Measurements from ENCODE around the gene NRXN2. TPM values are rescaled to one million over a fixed set of nuclear protein-coding genes. Genes with fewer than 3 reads are reported as not detected.

Gene NRXN2
- total RNA-seq, 1 donor from 2014 or later, result 2.2 TPM

- Histone ChIP-seq H3K4me1 (no peaks in the 10 kb centered on the region), H3K27ac (no peak overlapping the region), H3K79me2 (ENCODE audit: low read depth) (no peaks in the 10 kb centered on the region), H3F3A (ENCODE audit: low read depth) (no peaks in the 10 kb centered on the region), H4K20me1 (ENCODE audit: low read depth) (no peaks in the 10 kb centered on the region), H3K27me3 (no peaks in the 10 kb centered on the region), H3K4me2 (no peak overlapping the region), H3K4me3 (no peak overlapping the region), H3K9ac (no peak overlapping the region), H2AFZ (replicated peaks) (no peak overlapping the region), H3K36me3 (no peaks in the 10 kb centered on the region), H3K9me3 (ENCODE audit: low read depth) (no peaks in the 10 kb centered on the region)
- no peak overlapping the region for H3K4me3 Mint-ChIP-seq
- no peaks in the 10 kb centered on the region for H3K9me3 Mint-ChIP-seq
- no peak overlapping the region for H3K27ac Mint-ChIP-seq
- H3K27me3 Mint-ChIP-seq (ENCODE audit: insufficient read depth, low read depth), result peaks cover 4% of the 10 kb centered on the region
- no peak for DNase-seq (ENCODE audit: low spot score)
- no peaks in the 10 kb centered on the region for H3K4me1 Mint-ChIP-seq
- TF ChIP-seq EZH2 (IDR thresholded peaks at IDR 0.05) (no peak), CTCF (IDR thresholded peaks at IDR 0.05) (no peak), EZH2phosphoT487 (IDR thresholded peaks at IDR 0.05) (no peak)
- no peaks in the 10 kb centered on the region for H3K36me3 Mint-ChIP-seq
These were observed 128.6 kb downstream of the NRXN2 start for GRCh38 chr11:64594159-64594939.

GRCh38 chr11:64593156-64594105 lies 129.6 kb downstream of the NRXN2 start:
- Mint-ChIP-seq H3K4me3 (no peak overlapping the region), H3K27me3 (ENCODE audit: insufficient read depth, low read depth) (peaks cover 4% of the 10 kb centered on the region), H3K9me3 (peaks cover 3% of the 10 kb centered on the region), H3K36me3 (no peaks in the 10 kb centered on the region), H3K4me1 (no peaks in the 10 kb centered on the region), H3K27ac (no peak overlapping the region)
- H2AFZ ChIP-seq (replicated peaks), result no peak overlapping the region
- TF ChIP-seq CTCF (IDR thresholded peaks at IDR 0.05) (no peak), EZH2phosphoT487 (IDR thresholded peaks at IDR 0.05) (no peak), EZH2 (IDR thresholded peaks at IDR 0.05) (no peak)
- H3K27me3 ChIP-seq, result no peaks in the 10 kb centered on the region
- no peak overlapping the region for H3K27ac ChIP-seq
- no peak for DNase-seq (ENCODE audit: low spot score)
- H3F3A ChIP-seq (ENCODE audit: low read depth), result no peaks in the 10 kb centered on the region
- no peaks in the 10 kb centered on the region for H3K79me2 ChIP-seq (ENCODE audit: low read depth)
- H4K20me1 ChIP-seq (ENCODE audit: low read depth), result no peaks in the 10 kb centered on the region
- no peaks in the 10 kb centered on the region for H3K36me3 ChIP-seq
- no peaks in the 10 kb centered on the region for H3K9me3 ChIP-seq (ENCODE audit: low read depth)
- no peak overlapping the region for H3K4me2 ChIP-seq
- no peak overlapping the region for H3K9ac ChIP-seq
- no peak overlapping the region for H3K4me3 ChIP-seq
- H3K4me1 ChIP-seq, result no peaks in the 10 kb centered on the region

- H3K9me3 ChIP-seq (ENCODE audit: low read depth), result no peaks in the 10 kb centered on the region
- TF ChIP-seq EZH2 (IDR thresholded peaks at IDR 0.05) (no peak), EZH2phosphoT487 (IDR thresholded peaks at IDR 0.05) (no peak), CTCF (IDR thresholded peaks at IDR 0.05) (no peak)
- H3K9ac ChIP-seq, result no peak overlapping the region
- peaks cover 4% of the 10 kb centered on the region for H3K27me3 Mint-ChIP-seq (ENCODE audit: insufficient read depth, low read depth)
- H3K4me3 Mint-ChIP-seq, result no peak overlapping the region
- H3K36me3 Mint-ChIP-seq, result no peaks in the 10 kb centered on the region
- H4K20me1 ChIP-seq (ENCODE audit: low read depth), result no peaks in the 10 kb centered on the region
- H3K4me1 ChIP-seq, result no peaks in the 10 kb centered on the region
- H3K27ac ChIP-seq, result no peak overlapping the region
- H3K9me3 Mint-ChIP-seq, result peaks cover 8% of the 10 kb centered on the region
- no peaks in the 10 kb centered on the region for H3F3A ChIP-seq (ENCODE audit: low read depth)
- H2AFZ ChIP-seq (replicated peaks), result no peak overlapping the region
- DNase-seq (ENCODE audit: low spot score), result no peak
- no peak overlapping the region for H3K27ac Mint-ChIP-seq
- H3K4me2 ChIP-seq, result no peak overlapping the region
- no peaks in the 10 kb centered on the region for H3K79me2 ChIP-seq (ENCODE audit: low read depth)
- H3K4me3 ChIP-seq, result no peak overlapping the region
- H3K36me3 ChIP-seq, result no peaks in the 10 kb centered on the region
- no peaks in the 10 kb centered on the region for H3K4me1 Mint-ChIP-seq
- H3K27me3 ChIP-seq, result no peaks in the 10 kb centered on the region
These were observed 130.3 kb downstream of the NRXN2 start for GRCh38 chr11:64592656-64593055.
